Stimulated activated CD4-positive, alpha-beta T cell treated with anti-CD3 and anti-CD28 coated beads, TNF-alpha, amount 100 ng/mL, for 48 hours (primary cell): ENCODE data around the gene ANXA2.
"Not testable (repeated sequence)": the region's sequence is repeated elsewhere in the genome, so short reads cannot be mapped to it uniquely, and the experiment has no call there.

ENCODE experiments used
- DNase-seq, 3 donors: peaks; one replicate each; pipeline ENCODE4 v3.0.0-alpha.2; 2020; ENCODE audit warnings: low read depth in 3 of 3

ANXA2 gene

GRCh38 chr15:60344461-60344860, 53.3 kb downstream of the ANXA2 start:
- no peak for DNase-seq

- no peak for DNase-seq
Observed at GRCh38 chr15:60343221-60343970, 54.4 kb downstream of the ANXA2 start.

- DNase-seq: no peak
Observed at GRCh38 chr15:60340207-60340921, 57.4 kb downstream of the ANXA2 start.

- no peak for DNase-seq
Observed at GRCh38 chr15:60339236-60339635, 58.5 kb downstream of the ANXA2 start.

GRCh38 chr15:60338810-60339209, 59.0 kb downstream of the ANXA2 start:
- DNase-seq: no peak

- no peak for DNase-seq
Observed at GRCh38 chr15:60337076-60337475, 60.7 kb downstream of the ANXA2 start.

GRCh38 chr15:60335296-60335695, 62.5 kb downstream of the ANXA2 start:
- DNase-seq: not testable (repeated sequence)

DNA sequence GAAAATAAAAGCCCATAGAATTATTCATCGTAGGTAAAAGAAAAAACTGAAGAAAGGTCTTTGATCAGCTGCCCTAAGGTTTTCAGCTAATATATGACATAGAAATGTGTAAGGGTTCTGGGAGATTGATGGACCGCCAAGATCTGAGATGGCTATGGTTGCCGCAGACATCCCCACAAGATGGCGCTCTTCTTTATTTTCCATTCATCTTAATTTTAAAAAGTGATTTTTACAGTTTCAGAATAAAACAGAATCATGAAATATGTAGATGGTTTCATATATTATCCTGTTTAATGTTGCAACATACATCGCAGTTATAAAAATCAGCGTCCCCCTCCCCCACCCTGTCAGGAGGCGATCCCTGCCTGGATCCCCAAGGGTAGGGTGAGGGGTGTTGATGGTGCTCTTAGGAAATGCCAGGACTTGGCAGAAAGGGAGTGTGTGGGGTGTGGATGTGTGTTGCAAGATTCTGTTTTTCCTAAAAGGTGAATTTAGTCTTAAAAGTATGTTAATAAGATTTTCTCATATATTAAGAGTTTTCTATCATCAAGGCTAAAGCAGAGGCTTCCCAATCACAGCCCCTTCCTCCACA, 68.8 kb downstream of the ANXA2 start:
- DNase-seq: peak in 1 of 3 donors; percentile 31

- peak in 2 of 3 donors; percentile 3 to 16 for DNase-seq
Observed at GRCh38 chr15:60326824-60327654, 70.7 kb downstream of the ANXA2 start.

- DNase-seq: no peak
Observed at GRCh38 chr15:60326343-60326742, 71.4 kb downstream of the ANXA2 start.

DNA sequence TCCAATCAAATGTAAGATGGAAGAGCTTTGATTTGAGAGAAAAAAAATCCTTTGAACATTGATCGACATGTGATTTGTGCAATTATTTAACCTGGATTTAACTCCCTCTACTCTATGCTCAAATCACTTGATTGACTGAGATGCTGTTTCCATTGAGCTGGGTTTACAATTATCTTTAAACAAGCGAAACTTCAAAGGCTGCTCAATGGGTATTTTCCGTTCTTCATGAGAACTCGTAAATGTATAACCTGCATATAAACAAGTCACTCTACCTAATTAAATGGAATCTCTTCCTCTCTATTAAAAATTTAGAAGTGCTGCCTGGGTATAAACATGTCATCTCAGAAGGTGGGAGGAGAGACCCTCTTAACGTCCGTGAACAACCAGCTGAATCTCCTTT, 71.9 kb downstream of the ANXA2 start:
- no peak for DNase-seq

GRCh38 chr15:60324706-60325438, 72.9 kb downstream of the ANXA2 start:
- DNase-seq: no peak

- DNase-seq: no peak
Observed at GRCh38 chr15:60323322-60323721, 74.5 kb downstream of the ANXA2 start.

GRCh38 chr15:60320365-60320764, 77.4 kb downstream of the ANXA2 start:
- no peak for DNase-seq

- DNase-seq: no peak
Observed at GRCh38 chr15:60318216-60318867, 79.4 kb downstream of the ANXA2 start.

DNA sequence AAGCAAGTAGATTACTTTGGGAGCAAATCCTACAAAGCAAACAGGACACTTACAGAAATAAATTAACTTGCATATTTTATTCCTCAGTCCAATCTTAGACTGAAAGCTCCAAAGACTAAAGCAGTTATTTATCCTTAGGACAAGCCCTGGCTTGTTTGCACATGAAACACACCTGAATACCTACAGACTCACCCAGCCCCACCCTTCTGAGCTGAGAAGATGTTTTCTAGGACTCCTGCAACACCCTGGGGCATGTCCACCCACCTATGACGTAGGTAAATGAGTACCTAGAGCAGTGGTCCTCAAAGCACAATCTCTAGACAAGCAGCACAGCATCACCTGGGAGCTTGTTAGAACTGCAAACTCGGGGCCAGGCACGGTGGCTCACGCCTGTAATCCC, 80.8 kb downstream of the ANXA2 start:
- no peak for DNase-seq

DNA sequence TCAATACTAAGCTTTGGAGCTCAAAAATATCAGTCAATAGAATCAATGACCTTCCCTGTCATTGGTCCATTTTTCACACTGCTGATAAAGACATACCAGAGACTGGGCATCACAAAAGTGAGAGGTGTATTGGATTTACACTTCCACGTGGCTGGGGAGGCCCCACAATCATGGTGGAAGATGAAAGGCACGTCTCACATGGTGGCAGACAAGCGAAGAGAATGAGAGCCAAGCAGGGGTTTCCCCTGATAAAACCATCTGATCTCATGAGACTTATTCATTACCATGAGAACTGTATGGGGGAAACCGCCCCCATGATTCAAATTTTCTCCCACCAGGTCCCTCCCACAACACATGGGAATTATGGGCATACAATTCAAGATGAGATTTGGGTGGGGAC, 81.9 kb downstream of the ANXA2 start:
- no peak for DNase-seq

- no peak for DNase-seq
Observed at GRCh38 chr15:60313906-60314305, 83.9 kb downstream of the ANXA2 start.

DNA sequence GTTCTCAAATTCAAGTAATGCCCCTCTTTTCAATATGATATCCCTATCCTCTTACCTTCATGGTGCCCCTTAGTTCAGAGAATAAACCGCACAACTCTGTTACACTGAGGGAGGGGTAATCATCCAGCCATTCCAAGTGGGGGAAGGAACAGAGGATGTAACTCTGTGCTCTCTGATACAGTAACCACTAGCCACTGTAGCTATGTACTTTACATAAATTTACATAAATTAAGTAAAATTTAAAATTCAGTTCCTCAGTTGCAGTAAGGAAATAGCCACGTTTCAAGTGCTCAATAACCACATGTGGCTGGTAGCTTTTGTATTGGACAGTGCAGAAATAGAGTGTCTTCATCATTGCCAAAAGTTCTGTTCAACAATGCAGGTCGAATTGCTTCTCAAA, 90.8 kb downstream of the ANXA2 start:
- DNase-seq: no peak

DNA sequence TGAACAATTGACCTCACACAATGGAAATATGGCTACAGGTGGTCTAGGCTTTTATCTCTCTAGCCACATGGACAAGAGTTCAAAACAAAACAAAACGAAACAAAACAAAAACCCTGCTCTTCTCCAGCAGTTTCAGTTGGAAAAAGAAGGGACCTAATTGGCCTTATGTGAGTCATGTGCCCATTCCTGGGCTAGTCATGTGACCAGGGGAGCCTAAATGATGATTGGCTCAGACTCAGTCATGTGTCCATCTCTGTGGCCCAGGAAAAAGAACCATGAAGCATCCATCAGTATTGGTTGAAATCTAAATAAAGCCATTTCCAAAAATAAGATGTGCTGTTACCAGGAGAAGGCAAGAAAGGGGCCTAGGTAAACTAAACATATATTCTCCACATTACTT, 96.8 kb downstream of the ANXA2 start:
- no peak for DNase-seq
